Measurements from ENCODE around the gene SYT1. TPM values are rescaled to one million over a fixed set of nuclear protein-coding genes. Genes with fewer than 3 reads are reported as not detected.

The SYT1 gene
- total and polyA plus RNA-seq, 4 donors, result 0.53 to 0.84 (median 0.64) TPM

DNA sequence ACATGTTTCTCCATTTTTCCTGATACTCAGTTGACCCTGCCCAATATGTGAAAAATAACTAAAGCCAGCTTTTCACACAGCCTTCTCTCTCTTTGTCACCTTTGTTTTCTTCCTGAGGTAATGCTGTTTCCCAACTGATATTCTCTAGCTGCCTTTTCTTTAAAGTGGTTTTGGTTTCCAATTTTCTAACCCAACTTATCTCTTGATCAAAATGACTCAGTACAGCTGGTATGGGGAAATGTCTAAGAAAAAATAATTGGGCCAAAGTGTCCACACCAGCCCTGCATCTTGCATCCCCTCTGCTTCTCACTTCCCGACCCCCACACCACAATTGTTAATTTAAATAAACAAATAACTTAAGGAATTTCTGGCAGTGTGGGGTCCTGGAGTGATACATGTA, 193.8 kb downstream of the SYT1 start:
- H3K27me3 ChIP-seq (ENCODE audit: control insufficient read depth in 4 of 4, insufficient read depth in 4 of 4, low read length in 3 of 4), result no peaks in the 10 kb centered on the region
- no peaks in the 10 kb centered on the region for H3K4me1 ChIP-seq (ENCODE audit: control insufficient read depth in 4 of 4, insufficient read depth in 4 of 4, low read length in 3 of 4)
- H3K27ac ChIP-seq (ENCODE audit: low read depth in 1 of 2, low read length in 2 of 2), result no peak overlapping the region
- TF ChIP-seq SP1 (IDR thresholded peaks at IDR 0.05) (no peak), GABPA (IDR thresholded peaks at IDR 0.05 in 1 of 2, conservative IDR thresholded peaks at IDR 0.05 in 1 of 2) (no peak), FOXA2 (IDR thresholded peaks at IDR 0.05) (no peak), FOXA1 (IDR thresholded peaks at IDR 0.05) (no peak), EGR1 (IDR thresholded peaks at IDR 0.05; ENCODE audit: low read depth in 2 of 2) (no peak), CTCF (IDR thresholded peaks at IDR 0.05; ENCODE audit: low read depth, low read length, missing input control) (no peak), HNF4A (conservative IDR thresholded peaks at IDR 0.05) (no peak), HNF4G (IDR thresholded peaks at IDR 0.05) (no peak), ATF3 (IDR thresholded peaks at IDR 0.05) (no peak), TAF1 (conservative IDR thresholded peaks at IDR 0.05) (no peak), RAD21 (IDR thresholded peaks at IDR 0.05) (no peak), NR2F2 (IDR thresholded peaks at IDR 0.05) (no peak), RXRA (IDR thresholded peaks at IDR 0.05) (no peak), JUND (IDR thresholded peaks at IDR 0.05) (no peak), YY1 (IDR thresholded peaks at IDR 0.05) (no peak)
- TF ChIP-seq, protein P1, sequence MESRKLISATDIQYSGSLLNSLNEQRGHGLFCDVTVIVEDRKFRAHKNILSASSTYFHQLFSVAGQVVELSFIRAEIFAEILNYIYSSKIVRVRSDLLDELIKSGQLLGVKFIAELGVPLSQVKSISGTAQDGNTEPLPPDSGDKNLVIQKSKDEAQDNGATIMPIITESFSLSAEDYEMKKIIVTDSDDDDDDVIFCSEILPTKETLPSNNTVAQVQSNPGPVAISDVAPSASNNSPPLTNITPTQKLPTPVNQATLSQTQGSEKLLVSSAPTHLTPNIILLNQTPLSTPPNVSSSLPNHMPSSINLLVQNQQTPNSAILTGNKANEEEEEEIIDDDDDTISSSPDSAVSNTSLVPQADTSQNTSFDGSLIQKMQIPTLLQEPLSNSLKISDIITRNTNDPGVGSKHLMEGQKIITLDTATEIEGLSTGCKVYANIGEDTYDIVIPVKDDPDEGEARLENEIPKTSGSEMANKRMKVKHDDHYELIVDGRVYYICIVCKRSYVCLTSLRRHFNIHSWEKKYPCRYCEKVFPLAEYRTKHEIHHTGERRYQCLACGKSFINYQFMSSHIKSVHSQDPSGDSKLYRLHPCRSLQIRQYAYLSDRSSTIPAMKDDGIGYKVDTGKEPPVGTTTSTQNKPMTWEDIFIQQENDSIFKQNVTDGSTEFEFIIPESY (IDR thresholded peaks at IDR 0.05), result no peak
- TF ChIP-seq, protein P2, sequence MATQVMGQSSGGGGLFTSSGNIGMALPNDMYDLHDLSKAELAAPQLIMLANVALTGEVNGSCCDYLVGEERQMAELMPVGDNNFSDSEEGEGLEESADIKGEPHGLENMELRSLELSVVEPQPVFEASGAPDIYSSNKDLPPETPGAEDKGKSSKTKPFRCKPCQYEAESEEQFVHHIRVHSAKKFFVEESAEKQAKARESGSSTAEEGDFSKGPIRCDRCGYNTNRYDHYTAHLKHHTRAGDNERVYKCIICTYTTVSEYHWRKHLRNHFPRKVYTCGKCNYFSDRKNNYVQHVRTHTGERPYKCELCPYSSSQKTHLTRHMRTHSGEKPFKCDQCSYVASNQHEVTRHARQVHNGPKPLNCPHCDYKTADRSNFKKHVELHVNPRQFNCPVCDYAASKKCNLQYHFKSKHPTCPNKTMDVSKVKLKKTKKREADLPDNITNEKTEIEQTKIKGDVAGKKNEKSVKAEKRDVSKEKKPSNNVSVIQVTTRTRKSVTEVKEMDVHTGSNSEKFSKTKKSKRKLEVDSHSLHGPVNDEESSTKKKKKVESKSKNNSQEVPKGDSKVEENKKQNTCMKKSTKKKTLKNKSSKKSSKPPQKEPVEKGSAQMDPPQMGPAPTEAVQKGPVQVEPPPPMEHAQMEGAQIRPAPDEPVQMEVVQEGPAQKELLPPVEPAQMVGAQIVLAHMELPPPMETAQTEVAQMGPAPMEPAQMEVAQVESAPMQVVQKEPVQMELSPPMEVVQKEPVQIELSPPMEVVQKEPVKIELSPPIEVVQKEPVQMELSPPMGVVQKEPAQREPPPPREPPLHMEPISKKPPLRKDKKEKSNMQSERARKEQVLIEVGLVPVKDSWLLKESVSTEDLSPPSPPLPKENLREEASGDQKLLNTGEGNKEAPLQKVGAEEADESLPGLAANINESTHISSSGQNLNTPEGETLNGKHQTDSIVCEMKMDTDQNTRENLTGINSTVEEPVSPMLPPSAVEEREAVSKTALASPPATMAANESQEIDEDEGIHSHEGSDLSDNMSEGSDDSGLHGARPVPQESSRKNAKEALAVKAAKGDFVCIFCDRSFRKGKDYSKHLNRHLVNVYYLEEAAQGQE (IDR thresholded peaks at IDR 0.05), result no peak
- TF ChIP-seq, protein P3, sequence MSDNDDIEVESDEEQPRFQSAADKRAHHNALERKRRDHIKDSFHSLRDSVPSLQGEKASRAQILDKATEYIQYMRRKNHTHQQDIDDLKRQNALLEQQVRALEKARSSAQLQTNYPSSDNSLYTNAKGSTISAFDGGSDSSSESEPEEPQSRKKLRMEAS (IDR thresholded peaks at IDR 0.05), result no peak
- no peaks in the 10 kb centered on the region for H3K36me3 ChIP-seq (ENCODE audit: control insufficient read depth in 4 of 4, insufficient read depth in 3 of 4, low read depth in 1 of 4, low read length in 3 of 4)
- H3K9me3 ChIP-seq (ENCODE audit: control insufficient read depth in 4 of 4, low read length in 3 of 4), result no peaks in the 10 kb centered on the region
- no peak for DNase-seq (ENCODE audit: low spot score)
- H3K9ac ChIP-seq (ENCODE audit: low read depth in 1 of 2, low read length in 2 of 2), result no peak overlapping the region
- H3K4me3 ChIP-seq (ENCODE audit: low read depth in 1 of 3, low read length in 3 of 3), result no peak overlapping the region
- WGBS, result 32% methylated on average over 1 of the region's 1 CpG

All from liver (tissue), 9 donors.